ENCODE data around the gene CCDC51. TPM values are rescaled to one million over a fixed set of nuclear protein-coding genes. Genes with fewer than 3 reads are reported as not detected.

CCDC51 gene
- total RNA-seq, 4 donors from 2014 or later, result 6.4 to 18.7 (median 13.6) TPM

DNA sequence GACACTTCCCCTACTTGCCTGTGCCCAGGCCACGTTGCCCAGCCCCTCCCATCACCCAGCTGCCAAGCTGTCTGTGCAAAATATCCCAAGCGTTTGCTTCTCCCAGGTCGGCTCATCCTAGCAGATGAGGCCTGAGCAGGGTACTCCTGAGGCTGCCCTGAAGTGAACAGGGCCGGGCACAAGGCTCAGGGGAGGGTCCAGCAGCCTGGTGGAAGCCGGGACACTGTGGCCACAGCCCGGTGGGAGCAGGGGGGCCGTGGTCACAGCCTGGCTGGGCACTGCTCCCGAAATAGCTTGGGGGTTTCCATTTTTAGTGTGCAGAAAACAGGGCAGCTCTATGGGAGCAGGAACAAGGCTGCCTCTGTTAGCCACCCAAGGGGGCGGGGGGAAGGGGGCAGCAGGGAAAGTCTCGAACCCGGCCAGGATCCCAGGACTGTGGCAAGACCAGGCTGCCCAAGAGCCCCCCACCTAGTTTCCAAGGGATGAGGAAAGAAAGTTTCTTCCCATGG is 13.5 kb downstream of the CCDC51 start:
- H3K27ac ChIP-seq, result peak overlapping the region; percentile 97
- H3K4me1 ChIP-seq, result peaks cover 89% of the 10 kb centered on the region
- peaks cover 23% of the 10 kb centered on the region for H3K36me3 ChIP-seq
- DNase-seq (ENCODE audit: low spot score in 2 of 2), result no peak
- TF ChIP-seq, protein P1, sequence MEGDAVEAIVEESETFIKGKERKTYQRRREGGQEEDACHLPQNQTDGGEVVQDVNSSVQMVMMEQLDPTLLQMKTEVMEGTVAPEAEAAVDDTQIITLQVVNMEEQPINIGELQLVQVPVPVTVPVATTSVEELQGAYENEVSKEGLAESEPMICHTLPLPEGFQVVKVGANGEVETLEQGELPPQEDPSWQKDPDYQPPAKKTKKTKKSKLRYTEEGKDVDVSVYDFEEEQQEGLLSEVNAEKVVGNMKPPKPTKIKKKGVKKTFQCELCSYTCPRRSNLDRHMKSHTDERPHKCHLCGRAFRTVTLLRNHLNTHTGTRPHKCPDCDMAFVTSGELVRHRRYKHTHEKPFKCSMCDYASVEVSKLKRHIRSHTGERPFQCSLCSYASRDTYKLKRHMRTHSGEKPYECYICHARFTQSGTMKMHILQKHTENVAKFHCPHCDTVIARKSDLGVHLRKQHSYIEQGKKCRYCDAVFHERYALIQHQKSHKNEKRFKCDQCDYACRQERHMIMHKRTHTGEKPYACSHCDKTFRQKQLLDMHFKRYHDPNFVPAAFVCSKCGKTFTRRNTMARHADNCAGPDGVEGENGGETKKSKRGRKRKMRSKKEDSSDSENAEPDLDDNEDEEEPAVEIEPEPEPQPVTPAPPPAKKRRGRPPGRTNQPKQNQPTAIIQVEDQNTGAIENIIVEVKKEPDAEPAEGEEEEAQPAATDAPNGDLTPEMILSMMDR (IDR thresholded peaks at IDR 0.05), result no peak
- TF ChIP-seq EP300 (IDR thresholded peaks at IDR 0.05) (no peak), POLR2A (IDR thresholded peaks at IDR 0.05) (no peak), POLR2AphosphoS5 (IDR thresholded peaks at IDR 0.05) (no peak)
- 35% methylated on average over 9 of the region's 11 CpGs for WGBS
- no peaks in the 10 kb centered on the region for H3K9me3 ChIP-seq
- H3K4me3 ChIP-seq, result peak overlapping the region; percentile 93
- H3K27me3 ChIP-seq, result no peaks in the 10 kb centered on the region

DNA sequence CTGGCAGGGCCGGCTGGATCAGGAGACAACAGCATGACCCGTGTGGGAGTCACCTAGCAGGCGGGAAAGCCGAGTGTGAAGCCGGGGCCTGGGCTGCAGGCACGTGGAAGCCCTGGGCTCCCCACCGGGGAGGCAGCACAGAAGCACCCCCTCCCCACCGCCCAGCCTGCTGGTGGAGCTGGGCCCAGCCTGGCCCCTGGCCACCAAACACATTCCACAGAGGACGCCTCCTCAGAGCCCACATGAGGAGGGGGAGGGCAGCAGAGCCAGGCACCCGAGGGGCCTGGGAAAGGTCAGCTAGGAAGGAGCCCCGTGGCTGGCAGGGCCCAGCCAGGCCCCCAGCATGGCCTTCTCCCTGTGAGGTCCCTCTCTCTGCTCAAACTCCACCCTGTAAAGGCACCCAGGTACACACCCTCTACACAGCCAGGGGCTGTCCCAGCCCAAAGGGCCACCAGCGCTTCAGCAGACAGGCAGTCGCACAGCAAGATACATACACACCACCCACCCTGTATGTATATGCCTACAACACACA is 14.6 kb downstream of the CCDC51 start:
- H3K4me1 ChIP-seq, result peaks cover 78% of the 10 kb centered on the region
- 37% methylated on average over 11 of the region's 13 CpGs for WGBS
- DNase-seq (ENCODE audit: low spot score in 2 of 2), result no peak
- TF ChIP-seq POLR2AphosphoS5 (IDR thresholded peaks at IDR 0.05) (no peak), POLR2A (IDR thresholded peaks at IDR 0.05) (no peak), EP300 (IDR thresholded peaks at IDR 0.05) (no peak)
- TF ChIP-seq, protein P1 (IDR thresholded peaks at IDR 0.05), result no peak
- H3K9me3 ChIP-seq, result no peaks in the 10 kb centered on the region
- H3K27ac ChIP-seq, result peak overlapping the region; percentile 38
- no peaks in the 10 kb centered on the region for H3K27me3 ChIP-seq
- peaks cover 32% of the 10 kb centered on the region for H3K36me3 ChIP-seq
- H3K4me3 ChIP-seq, result peak overlapping the region; percentile 93

DNA sequence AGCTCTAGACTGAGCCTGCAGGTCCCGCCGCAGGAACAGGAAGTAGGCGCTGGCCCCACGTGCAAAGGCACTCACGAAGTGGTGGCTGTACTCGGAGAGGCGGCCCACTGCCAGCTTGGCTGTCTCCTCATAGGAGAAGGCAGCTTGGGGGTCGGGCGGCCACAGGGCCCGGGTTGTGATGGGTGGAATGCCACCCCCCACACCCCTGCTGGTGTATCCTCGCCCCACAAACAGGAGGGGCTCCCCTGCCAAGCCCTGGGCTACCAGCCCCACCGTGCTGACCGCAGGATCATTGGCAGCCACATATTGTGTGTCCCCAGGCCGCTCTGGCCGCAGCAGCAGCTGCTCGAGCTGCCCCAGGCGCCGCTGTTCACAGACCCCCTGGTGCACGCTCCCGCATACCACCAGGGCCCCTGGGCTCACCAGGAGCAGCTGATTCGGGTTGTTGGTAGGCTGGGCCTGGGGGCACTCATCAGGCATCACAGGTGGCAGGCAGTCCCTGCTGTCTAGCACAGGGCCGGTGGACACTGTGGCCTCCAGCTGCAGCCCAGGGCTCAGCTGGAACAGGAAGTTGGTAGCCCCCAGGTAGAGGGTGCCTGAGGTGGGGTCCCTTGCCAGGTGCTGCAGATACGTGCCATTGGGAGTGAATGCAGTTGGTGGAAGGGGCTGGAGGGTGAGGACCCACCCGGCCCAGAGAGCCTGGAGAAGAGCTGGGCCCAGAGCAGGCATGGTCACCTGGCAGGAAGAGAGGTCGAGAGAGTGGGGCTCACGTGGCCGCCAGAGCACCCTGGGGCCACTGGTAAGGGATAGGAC is 15.8 kb downstream of the CCDC51 start:
- no peaks in the 10 kb centered on the region for H3K9me3 ChIP-seq
- TF ChIP-seq EP300 (IDR thresholded peaks at IDR 0.05), result no peak
- TF ChIP-seq POLR2AphosphoS5 (IDR thresholded peaks at IDR 0.05), result no peak
- TF ChIP-seq POLR2A (IDR thresholded peaks at IDR 0.05), result no peak
- TF ChIP-seq, protein P1 (IDR thresholded peaks at IDR 0.05), result no peak
- no peak for DNase-seq (ENCODE audit: low spot score in 2 of 2)
- peaks cover 45% of the 10 kb centered on the region for H3K36me3 ChIP-seq
- whole genome bisulfite sequencing, result 77% methylated on average over 11 of the region's 27 CpGs
- peaks cover 71% of the 10 kb centered on the region for H3K4me1 ChIP-seq
- no peak overlapping the region for H3K27ac ChIP-seq
- H3K4me3 ChIP-seq, result no peak overlapping the region
- H3K27me3 ChIP-seq, result no peaks in the 10 kb centered on the region

DNA sequence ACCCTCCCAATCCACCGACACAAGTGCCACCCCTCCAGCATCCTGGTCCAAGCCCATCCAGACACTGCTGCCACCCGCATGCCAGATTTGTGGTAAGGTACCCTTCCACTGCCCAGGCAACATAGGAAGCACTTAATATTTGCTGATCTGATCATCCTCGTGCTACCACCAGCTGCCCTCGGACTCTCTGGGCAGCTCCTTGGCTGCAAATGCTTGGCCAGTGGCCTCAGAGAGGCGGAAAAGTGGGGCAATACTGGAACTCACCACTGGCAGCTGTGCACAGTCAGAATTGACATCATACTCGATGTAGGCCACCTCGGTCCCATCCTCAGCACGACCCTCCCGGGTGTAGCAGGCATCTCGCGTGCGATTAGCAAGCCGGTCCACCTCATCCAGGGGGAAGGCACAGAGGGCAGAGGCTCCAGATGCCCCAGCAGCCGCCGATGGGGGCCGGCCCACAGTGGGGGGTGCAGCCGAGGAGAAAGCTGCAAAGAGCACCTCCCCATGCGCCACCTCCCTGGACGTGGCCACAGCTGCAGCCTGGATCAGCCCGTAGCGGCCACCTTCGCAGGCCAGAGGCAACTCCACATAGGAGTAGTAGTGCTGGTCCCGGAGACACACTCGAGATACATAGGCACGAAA is 16.6 kb downstream of the CCDC51 start:
- TF ChIP-seq EP300 (IDR thresholded peaks at IDR 0.05) (no peak), POLR2A (IDR thresholded peaks at IDR 0.05) (no peak), POLR2AphosphoS5 (IDR thresholded peaks at IDR 0.05) (no peak)
- TF ChIP-seq, protein P1 (IDR thresholded peaks at IDR 0.05), result no peak
- no peaks in the 10 kb centered on the region for H3K9me3 ChIP-seq
- DNase-seq (ENCODE audit: low spot score in 2 of 2), result no peak
- 88% methylated on average over 10 of the region's 25 CpGs for WGBS
- no peak overlapping the region for H3K4me3 ChIP-seq
- no peak overlapping the region for H3K27ac ChIP-seq
- peaks cover 52% of the 10 kb centered on the region for H3K36me3 ChIP-seq
- H3K4me1 ChIP-seq, result peaks cover 66% of the 10 kb centered on the region
- no peaks in the 10 kb centered on the region for H3K27me3 ChIP-seq

DNA sequence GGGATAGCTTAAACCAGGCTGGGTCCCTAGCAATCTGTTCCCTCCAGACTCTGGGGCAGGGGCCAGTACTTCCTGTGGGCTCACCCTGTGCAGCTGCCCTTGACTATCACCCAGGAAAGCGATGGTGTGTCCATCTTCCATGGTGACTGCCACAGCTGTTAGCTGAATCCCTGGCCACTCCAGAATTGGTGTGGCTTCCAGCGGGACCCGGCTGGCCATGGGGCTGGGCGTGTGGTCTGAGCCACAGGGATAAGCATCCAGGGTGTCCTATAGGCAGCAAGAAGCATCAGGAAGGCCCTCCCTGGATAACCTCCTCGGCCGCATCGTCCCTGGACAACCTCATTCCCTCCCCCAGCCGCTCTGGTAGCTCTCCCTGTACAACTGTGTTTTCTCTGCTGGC is 17.2 kb downstream of the CCDC51 start:
- TF ChIP-seq EP300 (IDR thresholded peaks at IDR 0.05) (no peak), POLR2AphosphoS5 (IDR thresholded peaks at IDR 0.05) (no peak), POLR2A (IDR thresholded peaks at IDR 0.05) (no peak)
- Histone ChIP-seq H3K27me3 (no peaks in the 10 kb centered on the region), H3K9me3 (no peaks in the 10 kb centered on the region), H3K4me3 (no peak overlapping the region), H3K4me1 (peaks cover 60% of the 10 kb centered on the region), H3K36me3 (peaks cover 59% of the 10 kb centered on the region), H3K27ac (no peak overlapping the region)
- WGBS, result 79% methylated on average over 7 of the region's 8 CpGs
- no peak for DNase-seq (ENCODE audit: low spot score in 2 of 2)

All from suprapubic skin (tissue), 4 donors.